ENCODE measurements around the gene CLEC2A. TPM values are rescaled to one million over a fixed set of nuclear protein-coding genes. Genes with fewer than 3 reads are reported as not detected.
"Not testable (repeated sequence)": the region's sequence is repeated elsewhere in the genome, so short reads cannot be mapped to it uniquely, and the experiment has no call there.

CLEC2A gene, protein sequence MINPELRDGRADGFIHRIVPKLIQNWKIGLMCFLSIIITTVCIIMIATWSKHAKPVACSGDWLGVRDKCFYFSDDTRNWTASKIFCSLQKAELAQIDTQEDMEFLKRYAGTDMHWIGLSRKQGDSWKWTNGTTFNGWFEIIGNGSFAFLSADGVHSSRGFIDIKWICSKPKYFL
- total RNA-seq (not detected in 2 replicates), polyA plus RNA-seq (not detected in 2 replicates)

DNA sequence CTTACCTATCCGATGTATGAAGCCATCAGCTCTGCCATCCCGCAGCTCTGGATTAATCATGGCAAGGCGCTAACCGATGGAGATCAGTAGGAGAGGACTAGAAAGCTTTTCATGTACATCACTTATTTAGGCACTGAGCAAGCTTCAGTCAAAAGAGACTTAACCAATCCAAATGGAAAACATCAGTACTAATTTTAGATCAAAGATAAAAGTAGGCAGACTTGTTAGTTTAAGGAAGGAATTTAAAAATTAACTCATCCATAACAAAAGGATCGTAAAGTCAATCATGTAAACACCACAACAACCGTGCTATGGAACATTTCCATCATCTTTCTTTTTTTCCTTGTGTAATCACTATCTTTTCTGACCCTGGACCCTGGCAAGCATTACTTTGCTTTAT, at the start of gene CLEC2A:
Gene CLEC2A (minus strand): TSS at position 101 of the 400 bp plus-strand sequence. CDS start 41 bp downstream, at position 60.
- Histone ChIP-seq H3K9me3 (ENCODE audit: low read depth) (no peaks in the 10 kb centered on the region), H3K4me3 (no peak within 1 kb of the TSS), H3K27me3 (peaks cover 5% of the 10 kb centered on the region), H3K27ac (no peak within 1 kb of the TSS), H3K36me3 (no peaks in the 10 kb centered on the region), H3K4me1 (ENCODE audit: low read depth) (peaks cover 10% of the 10 kb centered on the region)
- no peak for DNase-seq (ENCODE audit: low read depth in 1 of 2, low spot score in 1 of 2)
- no peak for TF ChIP-seq CTCF (IDR thresholded peaks at IDR 0.05; ENCODE audit: low read depth, low read length)

GRCh38 chr12:9980126-9980525, 48.0 kb upstream of the CLEC2A start:
- no peak for TF ChIP-seq CTCF (IDR thresholded peaks at IDR 0.05; ENCODE audit: low read depth, low read length)
- Histone ChIP-seq H3K4me1 (ENCODE audit: low read depth) (no peaks in the 10 kb centered on the region), H3K9me3 (ENCODE audit: low read depth) (no peaks in the 10 kb centered on the region), H3K27ac (no peak overlapping the region), H3K4me3 (no peak overlapping the region), H3K27me3 (no peaks in the 10 kb centered on the region), H3K36me3 (no peaks in the 10 kb centered on the region)
- no peak for DNase-seq (ENCODE audit: low read depth in 1 of 2, low spot score in 1 of 2)

GRCh38 chr12:9977916-9978315, 45.7 kb upstream of the CLEC2A start:
- DNase-seq (ENCODE audit: low read depth in 1 of 2, low spot score in 1 of 2) = no peak
- no peak for TF ChIP-seq CTCF (IDR thresholded peaks at IDR 0.05; ENCODE audit: low read depth, low read length)
- Histone ChIP-seq H3K27me3 (no peaks in the 10 kb centered on the region), H3K9me3 (ENCODE audit: low read depth) (no peaks in the 10 kb centered on the region), H3K4me1 (ENCODE audit: low read depth) (no peaks in the 10 kb centered on the region), H3K36me3 (no peaks in the 10 kb centered on the region), H3K27ac (no peak overlapping the region), H3K4me3 (no peak overlapping the region)

GRCh38 chr12:9976626-9977025, 44.5 kb upstream of the CLEC2A start:
- not testable (repeated sequence) for H3K36me3 ChIP-seq; DNase-seq (ENCODE audit: low read depth in 1 of 2, low spot score in 1 of 2); H3K4me3 ChIP-seq; H3K9me3 ChIP-seq (ENCODE audit: low read depth); H3K4me1 ChIP-seq (ENCODE audit: low read depth); H3K27ac ChIP-seq; H3K27me3 ChIP-seq

DNA sequence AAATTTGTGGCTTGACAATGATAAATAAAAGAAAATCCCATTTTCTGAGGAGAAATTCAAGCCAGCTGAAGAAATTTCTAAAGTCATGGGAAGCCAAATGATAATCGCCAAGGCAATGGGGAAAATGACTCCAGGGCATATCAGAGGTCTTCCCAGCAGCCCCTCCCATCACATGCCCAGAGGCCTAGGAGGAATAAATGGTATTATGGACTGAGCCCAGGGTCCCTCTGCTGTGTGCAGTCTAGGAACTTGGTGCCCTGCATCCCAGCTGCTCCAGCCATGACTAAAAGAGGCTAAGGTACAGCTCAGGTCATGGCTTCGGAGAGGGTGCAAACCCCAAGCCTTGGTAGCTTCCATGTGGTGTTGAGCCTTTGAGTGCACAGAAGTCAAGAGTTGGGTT, 43.4 kb upstream of the CLEC2A start:
- Histone ChIP-seq H3K9me3 (ENCODE audit: low read depth) (no peaks in the 10 kb centered on the region), H3K27ac (no peak overlapping the region), H3K4me3 (no peak overlapping the region), H3K36me3 (no peaks in the 10 kb centered on the region), H3K4me1 (ENCODE audit: low read depth) (no peaks in the 10 kb centered on the region), H3K27me3 (no peaks in the 10 kb centered on the region)
- no peak for TF ChIP-seq CTCF (IDR thresholded peaks at IDR 0.05; ENCODE audit: low read depth, low read length)
- no peak for DNase-seq (ENCODE audit: low read depth in 1 of 2, low spot score in 1 of 2)

DNA sequence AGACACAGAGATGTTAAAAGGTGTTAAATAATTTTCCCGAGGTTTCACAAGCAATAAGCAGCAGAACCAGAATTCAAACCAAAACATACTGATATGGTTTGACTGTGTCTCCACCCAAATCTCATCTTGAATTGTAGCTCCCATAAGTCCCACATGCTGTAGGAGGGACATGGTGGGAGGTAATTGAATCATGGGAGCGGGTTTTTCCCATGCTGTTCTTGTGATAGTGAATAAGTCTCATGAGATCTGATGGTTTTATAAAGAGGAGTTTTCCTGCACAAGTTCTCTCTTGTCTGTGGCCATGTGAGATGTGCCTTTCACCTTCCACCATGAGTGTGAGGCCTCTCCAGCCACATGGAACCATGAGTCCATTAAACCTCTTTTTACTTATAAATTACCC, 42.6 kb upstream of the CLEC2A start:
- not testable (repeated sequence) for H3K4me3 ChIP-seq; H3K4me1 ChIP-seq (ENCODE audit: low read depth); H3K27ac ChIP-seq; H3K9me3 ChIP-seq (ENCODE audit: low read depth); H3K27me3 ChIP-seq; H3K36me3 ChIP-seq; DNase-seq (ENCODE audit: low read depth in 1 of 2, low spot score in 1 of 2)

DNA sequence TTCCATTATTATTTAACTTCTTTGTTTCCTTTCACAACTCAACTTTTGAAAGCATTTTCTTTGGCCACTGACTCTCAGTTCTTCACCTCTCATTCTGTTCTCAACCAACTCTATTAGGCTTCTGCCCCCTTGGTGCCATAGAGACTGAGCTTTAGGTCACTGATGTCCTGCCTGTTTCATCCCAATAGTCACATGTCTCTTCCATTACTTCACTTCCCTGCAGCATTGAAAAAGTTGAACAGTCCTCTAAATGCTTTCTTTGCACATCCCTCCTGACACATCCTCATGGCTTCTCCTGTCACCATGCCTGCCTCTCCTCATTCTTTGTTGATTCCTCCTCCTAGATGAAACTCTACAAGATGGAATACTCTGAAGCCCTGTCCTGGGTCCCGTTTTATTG, 41.8 kb upstream of the CLEC2A start:
- H3K9me3 ChIP-seq (ENCODE audit: low read depth) = no peaks in the 10 kb centered on the region
- DNase-seq (ENCODE audit: low read depth in 1 of 2, low spot score in 1 of 2) = no peak
- no peak overlapping the region for H3K4me3 ChIP-seq
- no peak for TF ChIP-seq CTCF (IDR thresholded peaks at IDR 0.05; ENCODE audit: low read depth, low read length)
- no peak overlapping the region for H3K27ac ChIP-seq
- no peaks in the 10 kb centered on the region for H3K4me1 ChIP-seq (ENCODE audit: low read depth)
- H3K27me3 ChIP-seq = no peaks in the 10 kb centered on the region
- no peaks in the 10 kb centered on the region for H3K36me3 ChIP-seq

Measured in cardiac muscle cell (in vitro differentiated cells and primary cell).